OCI-LY3 (cell line): Measurements from ENCODE around the gene WEE1.
"Not testable (repeated sequence)": the region's sequence is repeated elsewhere in the genome, so short reads cannot be mapped to it uniquely, and the experiment has no call there.

ENCODE experiments used
- H2AFZ ChIP-seq: fragments of 200-600, 300-600 bp; shearing (Covaris generic); 2 replicates; pipeline ENCODE4 v1.6.0; 2014; ENCODE audit warnings: antibody characterized with exemption, low read depth, low read length
- H3K27ac ChIP-seq: fragments of 200-600, 300-600 bp; sonication (generic); 2 replicates; pipeline ENCODE4 v1.5.1; 2014; ENCODE audit warnings: mild to moderate bottlenecking, low read length, moderate library complexity, mixed read lengths
- H3K27me3 ChIP-seq: fragments of 200-600, 300-600 bp; sonication (generic); 2 replicates; pipeline ENCODE4 v1.6.1; 2014; ENCODE audit warnings: low read depth, low read length, mixed read lengths
- H3K36me3 ChIP-seq: fragments of 200-600, 300-600 bp; sonication (generic); replicated peaks from 2 replicates; pipeline ENCODE3; 2014; ENCODE audit warnings: low read depth, low read length, mixed read lengths
- H3K4me1 ChIP-seq: fragments of 300-600, 200-600 bp; sonication (generic); 2 replicates; pipeline ENCODE4 v1.6.1; 2014; ENCODE audit warnings: low read length, mixed read lengths
- H3K4me2 ChIP-seq: fragments of 200-600, 300-600 bp; sonication (generic); 2 replicates; pipeline ENCODE4 v1.6.1; 2014; ENCODE audit warnings: low read length, mixed read lengths
- H3K4me3 ChIP-seq: fragments of 300-600, 200-600 bp; sonication (generic); 2 replicates; pipeline ENCODE4 v1.5.1; 2014; ENCODE audit warnings: antibody characterized with exemption, mild to moderate bottlenecking, low read length, moderate library complexity
- H3K79me2 ChIP-seq: fragments of 300-600, 200-600 bp; shearing (Covaris generic); 2 replicates; pipeline ENCODE4 v1.6.1; 2014; ENCODE audit warnings: mild to moderate bottlenecking, low read length, mixed read lengths
- H3K9ac ChIP-seq: fragments of 300-600, 200-600 bp; shearing (Covaris generic); 2 replicates; pipeline ENCODE4 v1.6.0; 2014; ENCODE audit warnings: mild to moderate bottlenecking, low read length, moderate library complexity
- H3K9me3 ChIP-seq: fragments of 200-600, 300-600 bp; shearing (Covaris generic); 2 replicates; pipeline ENCODE4 v1.6.1; 2014; ENCODE audit warnings: low read length, mixed read lengths; ENCODE audit not compliant: insufficient read depth
- H4K20me1 ChIP-seq: fragments of 200-600, 300-600 bp; sonication (generic); 2 replicates; pipeline ENCODE4 v1.6.1; 2016; ENCODE audit warnings: low read length, mixed read lengths; ENCODE audit not compliant: insufficient read depth
- EZH2phosphoT487 ChIP-seq: fragments of 200-600 bp; shearing (Covaris generic); IDR thresholded peaks from 2 replicates; pipeline ENCODE4 v1.6.1; 2018; ENCODE audit warnings: antibody characterized with exemption, mixed run types, low read depth
- TF ChIP-seq, protein P1 (sequence below): fragments of 200-600, 300-600 bp; sonication (generic); IDR thresholded peaks from 2 replicates; pipeline ENCODE4 v1.5.1; 2014; ENCODE audit warnings: antibody characterized with exemption, low read length, low read depth

WEE1 gene

DNA sequence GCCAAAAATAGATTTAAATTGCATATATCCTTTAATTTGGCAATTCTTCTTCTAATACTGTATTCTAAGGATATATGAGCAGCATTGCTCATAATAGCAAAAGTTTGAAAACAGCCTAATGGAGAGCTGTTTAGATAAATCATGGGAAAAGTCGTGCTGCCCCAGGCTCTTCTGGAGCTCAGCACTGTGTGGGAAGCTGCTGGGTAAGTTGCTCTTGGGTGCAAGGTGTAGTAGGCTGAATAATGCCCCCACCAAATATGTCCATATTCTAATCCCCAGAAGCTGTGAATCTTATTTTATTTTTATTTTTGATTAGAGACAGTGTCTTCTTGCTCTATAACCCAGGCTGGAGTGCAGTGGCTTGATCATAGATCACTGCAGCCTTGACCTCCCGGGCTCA lies 34.9 kb upstream of the WEE1 start:
- Histone ChIP-seq H2AFZ (no peak overlapping the region), H3K4me1 (peaks cover 6% of the 10 kb centered on the region), H3K27me3 (no peaks in the 10 kb centered on the region), H3K27ac (no peak overlapping the region), H4K20me1 (no peaks in the 10 kb centered on the region), H3K4me2 (no peak overlapping the region), H3K79me2 (no peaks in the 10 kb centered on the region), H3K9ac (no peak overlapping the region), H3K36me3 (no peaks in the 10 kb centered on the region), H3K9me3 (no peaks in the 10 kb centered on the region), H3K4me3 (no peak overlapping the region)
- TF ChIP-seq, protein P1, sequence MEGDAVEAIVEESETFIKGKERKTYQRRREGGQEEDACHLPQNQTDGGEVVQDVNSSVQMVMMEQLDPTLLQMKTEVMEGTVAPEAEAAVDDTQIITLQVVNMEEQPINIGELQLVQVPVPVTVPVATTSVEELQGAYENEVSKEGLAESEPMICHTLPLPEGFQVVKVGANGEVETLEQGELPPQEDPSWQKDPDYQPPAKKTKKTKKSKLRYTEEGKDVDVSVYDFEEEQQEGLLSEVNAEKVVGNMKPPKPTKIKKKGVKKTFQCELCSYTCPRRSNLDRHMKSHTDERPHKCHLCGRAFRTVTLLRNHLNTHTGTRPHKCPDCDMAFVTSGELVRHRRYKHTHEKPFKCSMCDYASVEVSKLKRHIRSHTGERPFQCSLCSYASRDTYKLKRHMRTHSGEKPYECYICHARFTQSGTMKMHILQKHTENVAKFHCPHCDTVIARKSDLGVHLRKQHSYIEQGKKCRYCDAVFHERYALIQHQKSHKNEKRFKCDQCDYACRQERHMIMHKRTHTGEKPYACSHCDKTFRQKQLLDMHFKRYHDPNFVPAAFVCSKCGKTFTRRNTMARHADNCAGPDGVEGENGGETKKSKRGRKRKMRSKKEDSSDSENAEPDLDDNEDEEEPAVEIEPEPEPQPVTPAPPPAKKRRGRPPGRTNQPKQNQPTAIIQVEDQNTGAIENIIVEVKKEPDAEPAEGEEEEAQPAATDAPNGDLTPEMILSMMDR: no peak
- TF ChIP-seq EZH2phosphoT487: no peak

DNA sequence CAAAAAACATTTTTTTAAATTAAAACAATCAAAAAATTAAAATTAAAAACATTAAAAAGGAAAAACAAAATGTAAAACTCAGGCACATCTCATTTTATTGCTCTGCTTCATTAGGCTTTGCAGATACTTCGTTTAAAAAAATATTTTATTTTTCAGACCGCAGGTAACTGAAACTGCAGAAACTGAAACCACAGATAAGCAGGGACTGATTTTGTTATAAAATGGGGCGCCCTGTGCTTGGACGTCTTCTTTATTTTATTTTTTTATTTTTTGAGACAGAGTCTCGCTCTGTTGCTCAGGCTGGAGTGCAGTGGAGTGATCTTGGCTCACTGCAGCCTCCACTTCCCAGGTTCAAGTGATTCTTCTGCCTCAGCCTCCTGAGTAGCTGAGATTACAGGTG lies 24.3 kb upstream of the WEE1 start:
- not testable (repeated sequence) for H3K9me3 ChIP-seq, H3K79me2 ChIP-seq, H3K4me3 ChIP-seq, H3K4me2 ChIP-seq, H4K20me1 ChIP-seq, H3K36me3 ChIP-seq, H2AFZ ChIP-seq, H3K9ac ChIP-seq, H3K27ac ChIP-seq, H3K27me3 ChIP-seq, H3K4me1 ChIP-seq

- Histone ChIP-seq H3K36me3 (no peaks in the 10 kb centered on the region), H2AFZ (no peak overlapping the region), H3K27ac (no peak overlapping the region), H4K20me1 (no peaks in the 10 kb centered on the region), H3K4me2 (no peak overlapping the region), H3K4me1 (no peaks in the 10 kb centered on the region), H3K9me3 (no peaks in the 10 kb centered on the region), H3K79me2 (no peaks in the 10 kb centered on the region), H3K27me3 (no peaks in the 10 kb centered on the region), H3K4me3 (no peak overlapping the region), H3K9ac (no peak overlapping the region)
- TF ChIP-seq EZH2phosphoT487: no peak
- TF ChIP-seq, protein P1: no peak
Measured at GRCh38 chr11:9550191-9550628, 23.3 kb upstream of the WEE1 start.

DNA sequence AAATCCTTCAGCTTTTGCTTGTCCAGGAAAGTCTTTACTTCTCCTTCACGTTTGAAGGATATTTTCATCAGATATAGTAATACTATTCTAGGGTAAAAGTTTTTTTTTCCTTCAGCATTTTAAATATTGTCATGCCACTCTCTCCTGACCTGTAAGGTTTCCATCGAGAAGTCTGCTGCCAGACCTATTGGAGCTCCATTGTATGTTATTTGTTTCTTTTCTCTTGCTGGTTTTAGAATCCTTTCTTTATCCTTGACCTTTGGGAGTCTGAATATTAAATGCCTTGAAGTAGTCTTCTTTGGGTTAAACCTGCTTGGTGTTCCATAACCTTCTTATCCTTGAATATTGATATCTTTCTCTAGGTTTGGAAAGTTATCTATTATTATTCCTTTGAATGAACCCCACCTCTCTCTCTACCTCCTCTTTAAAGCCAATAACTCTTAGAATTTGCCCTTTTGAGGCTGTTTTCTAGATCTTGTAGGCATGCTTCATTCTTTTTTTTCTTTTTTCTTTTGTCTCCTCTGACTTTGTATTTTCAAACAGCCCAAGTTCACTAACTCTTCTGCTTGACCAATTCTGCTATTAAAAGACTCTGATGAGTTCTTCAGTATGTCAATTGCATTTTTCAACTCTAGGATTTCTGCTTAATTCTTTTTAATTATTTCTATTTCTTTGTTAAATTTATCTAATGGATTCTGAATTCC lies 12.0 kb upstream of the WEE1 start:
- Histone ChIP-seq H3K79me2 (no peaks in the 10 kb centered on the region), H3K4me2 (no peak overlapping the region), H2AFZ (no peak overlapping the region), H3K4me1 (peaks cover 15% of the 10 kb centered on the region), H3K4me3 (no peak overlapping the region), H3K9me3 (peaks cover 6% of the 10 kb centered on the region; the same call in 1 of the 2 replicates), H3K36me3 (no peaks in the 10 kb centered on the region), H3K9ac (no peak overlapping the region), H4K20me1 (no peaks in the 10 kb centered on the region), H3K27ac (no peak overlapping the region), H3K27me3 (no peaks in the 10 kb centered on the region)
- TF ChIP-seq, protein P1: no peak
- TF ChIP-seq EZH2phosphoT487: no peak
